SKM-1 treated with dmso at 0.1 percent for 144 hours (cell line): ENCODE measurements around the gene CDK16.

Source experiments
- DNase-seq: peaks from one replicate; lab custom pipeline; 2025; ENCODE audit not compliant: unreplicated experiment; lab: John Stamatoyannopoulos, UW

Gene CDK16

DNA sequence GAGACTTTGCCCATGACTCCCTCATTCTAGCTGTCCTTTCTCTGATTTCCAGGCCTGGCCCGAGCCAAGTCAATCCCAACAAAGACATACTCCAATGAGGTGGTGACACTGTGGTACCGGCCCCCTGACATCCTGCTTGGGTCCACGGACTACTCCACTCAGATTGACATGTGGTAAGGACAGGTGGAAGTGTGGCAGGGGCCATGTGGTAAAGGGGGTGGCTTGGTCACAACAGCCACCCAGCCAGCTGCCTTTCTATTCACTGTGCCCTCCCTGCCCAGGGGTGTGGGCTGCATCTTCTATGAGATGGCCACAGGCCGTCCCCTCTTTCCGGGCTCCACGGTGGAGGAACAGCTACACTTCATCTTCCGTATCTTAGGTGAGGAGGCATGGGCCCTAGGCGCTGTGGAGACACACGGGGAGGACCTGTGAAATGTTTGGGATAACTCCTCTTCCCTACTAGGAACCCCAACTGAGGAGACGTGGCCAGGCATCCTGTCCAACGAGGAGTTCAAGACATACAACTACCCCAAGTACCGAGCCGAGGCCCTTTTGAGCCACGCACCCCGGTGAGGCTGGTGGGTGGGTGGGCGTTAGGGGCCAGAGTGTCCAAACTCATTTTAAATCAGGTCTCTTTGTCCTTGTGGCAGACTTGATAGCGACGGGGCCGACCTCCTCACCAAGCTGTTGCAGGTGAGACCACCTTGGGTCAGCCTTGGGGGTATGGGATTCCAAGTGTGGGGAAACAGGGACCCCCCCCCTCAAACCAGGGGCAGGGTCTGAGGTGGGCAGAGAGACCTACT lies 8.3 kb downstream of the CDK16 start:
- no peak for DNase-seq

DNA sequence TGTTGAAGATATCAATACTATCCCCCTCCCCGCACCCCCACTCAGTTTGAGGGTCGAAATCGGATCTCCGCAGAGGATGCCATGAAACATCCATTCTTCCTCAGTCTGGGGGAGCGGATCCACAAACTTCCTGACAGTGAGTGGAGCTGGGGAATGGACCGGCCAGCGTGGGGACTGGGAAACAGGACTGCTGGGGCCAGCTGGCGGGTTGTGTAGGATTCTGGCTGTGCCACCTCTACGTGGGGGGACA lies 8.8 kb downstream of the CDK16 start:
- no peak for DNase-seq

DNA sequence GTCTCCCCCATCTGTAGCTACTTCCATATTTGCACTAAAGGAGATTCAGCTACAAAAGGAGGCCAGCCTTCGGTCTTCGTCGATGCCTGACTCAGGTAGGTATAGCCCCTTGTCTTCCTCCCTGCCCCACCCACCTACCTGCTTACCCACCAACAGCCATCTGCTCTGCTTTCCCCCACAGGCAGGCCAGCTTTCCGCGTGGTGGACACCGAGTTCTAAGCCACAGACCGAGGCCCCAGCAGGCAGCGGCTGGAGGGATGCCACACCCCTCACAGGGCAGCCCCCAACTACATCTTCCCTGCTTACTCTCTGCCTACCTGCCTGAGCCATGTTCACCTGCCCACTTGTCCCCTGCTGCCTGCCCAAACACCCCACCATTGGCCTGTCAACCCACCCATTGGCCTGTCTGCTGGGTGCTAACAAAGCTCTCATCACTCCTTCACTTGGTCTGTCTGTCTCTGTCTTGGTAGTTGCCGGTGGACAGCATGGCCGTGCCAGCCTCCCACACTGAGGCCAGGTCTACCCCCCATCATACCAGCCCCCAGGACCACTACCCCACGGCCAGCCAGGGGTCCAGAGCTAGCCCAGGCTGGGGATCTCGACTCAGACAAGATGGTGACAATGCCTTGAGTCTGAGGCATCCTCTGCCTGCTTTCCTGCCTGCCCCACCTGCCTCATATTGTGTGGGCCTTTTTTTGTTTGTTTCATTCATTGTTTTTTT lies 10.2 kb downstream of the CDK16 start:
- no peak for DNase-seq

DNA sequence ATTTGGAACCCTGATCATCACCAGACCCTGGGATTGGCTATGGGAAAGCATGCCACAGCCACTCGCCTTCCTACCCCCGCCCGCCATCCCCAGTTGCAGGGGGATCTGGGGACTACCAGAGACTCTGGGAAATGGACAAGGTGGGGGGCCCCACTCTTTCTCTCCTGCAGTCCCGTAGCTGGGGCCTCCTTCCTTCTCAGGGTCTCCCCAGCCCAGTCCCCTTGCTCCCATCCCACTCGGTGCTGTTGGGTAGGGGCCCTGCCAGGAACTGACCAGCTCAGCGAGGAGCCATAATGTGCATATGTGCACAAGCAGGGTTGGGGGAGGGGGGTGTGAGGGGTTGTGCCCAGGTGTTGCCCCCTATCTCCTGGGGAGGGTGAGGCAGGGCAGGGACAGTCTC lies 10.9 kb downstream of the CDK16 start:
- DNase-seq, result no peak

DNA sequence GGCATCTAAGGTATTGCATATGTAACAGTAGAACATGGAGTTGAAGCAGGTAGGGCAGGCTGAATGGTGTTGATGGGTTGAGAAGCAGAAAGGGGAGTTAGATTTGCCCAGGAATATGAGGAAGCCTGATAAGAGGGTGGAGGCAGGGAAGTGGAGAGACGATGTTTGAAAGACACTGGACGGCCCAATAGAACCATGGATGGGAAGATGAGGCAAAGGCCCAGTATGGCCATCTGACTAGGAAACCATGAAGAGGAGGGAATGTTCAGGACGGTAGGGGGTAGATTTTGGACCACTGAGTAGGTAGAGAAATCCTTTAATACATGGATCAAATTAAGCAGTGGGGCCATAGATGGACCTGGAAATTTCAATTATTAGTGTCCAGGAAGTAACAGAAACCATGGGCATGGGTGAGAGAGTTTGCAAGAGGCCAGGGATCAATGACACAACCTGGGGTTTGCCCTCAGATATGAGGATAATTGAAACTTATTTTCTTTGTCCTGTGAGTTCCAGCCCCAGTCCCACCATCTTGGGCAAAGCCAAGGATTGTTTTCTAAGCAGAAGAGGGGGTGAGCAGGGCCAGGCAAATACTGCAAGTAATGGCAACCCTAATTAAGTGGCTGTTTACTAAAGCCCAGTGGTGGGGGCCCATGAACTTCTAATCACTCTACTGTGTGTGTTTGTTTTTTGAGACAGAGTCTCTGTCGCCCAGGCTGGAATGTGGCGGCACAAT lies 11.8 kb downstream of the CDK16 start:
- no peak for DNase-seq

DNA sequence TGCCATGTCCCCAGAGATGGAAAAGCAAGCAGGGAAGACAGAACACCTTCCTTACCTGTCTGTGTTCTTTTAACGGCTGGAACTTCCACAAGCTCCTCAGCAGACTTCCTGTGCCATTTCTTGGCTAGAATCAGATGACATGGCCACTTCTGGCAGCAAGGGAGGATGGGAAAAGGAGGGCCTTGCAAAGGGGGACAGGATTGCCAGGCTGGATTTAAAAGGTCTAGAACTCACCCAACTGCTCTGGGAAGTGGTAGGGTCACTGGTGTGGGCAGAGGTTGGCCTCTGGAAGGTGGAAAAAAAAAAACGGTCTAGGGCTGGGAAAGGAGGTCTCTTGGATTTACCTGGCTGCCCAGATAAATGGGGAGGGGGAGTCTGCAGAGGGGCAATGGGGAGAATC lies 12.7 kb downstream of the CDK16 start:
- DNase-seq, result no peak

DNA sequence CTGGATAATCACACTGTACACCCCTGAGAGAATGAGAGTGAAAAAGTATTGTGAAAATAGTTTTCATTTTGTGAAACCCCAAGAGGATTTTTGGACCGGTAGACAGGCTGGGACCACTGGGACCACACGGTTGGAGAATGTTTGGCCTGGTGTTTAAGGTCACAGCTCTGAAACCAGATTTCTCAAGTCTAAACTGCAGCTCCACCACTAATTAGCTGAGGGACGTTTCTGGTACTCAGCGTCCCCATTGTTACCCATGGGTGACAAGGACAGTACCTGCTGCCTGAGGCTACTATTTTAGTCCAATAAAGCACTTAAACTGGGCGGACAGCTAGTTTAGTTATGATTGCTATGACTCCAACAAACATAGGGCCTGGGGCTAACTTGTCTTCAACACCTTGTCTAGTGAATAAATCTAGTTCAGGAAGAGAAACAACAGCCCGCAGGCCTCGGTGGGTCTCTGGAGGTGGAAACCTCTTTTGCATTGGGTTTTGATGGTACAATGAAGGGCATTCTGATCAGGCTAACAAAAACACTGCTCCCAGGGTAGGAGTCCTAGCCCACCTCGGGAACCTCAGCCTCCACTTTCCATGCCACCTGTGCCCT lies 13.8 kb downstream of the CDK16 start:
- DNase-seq, result no peak

DNA sequence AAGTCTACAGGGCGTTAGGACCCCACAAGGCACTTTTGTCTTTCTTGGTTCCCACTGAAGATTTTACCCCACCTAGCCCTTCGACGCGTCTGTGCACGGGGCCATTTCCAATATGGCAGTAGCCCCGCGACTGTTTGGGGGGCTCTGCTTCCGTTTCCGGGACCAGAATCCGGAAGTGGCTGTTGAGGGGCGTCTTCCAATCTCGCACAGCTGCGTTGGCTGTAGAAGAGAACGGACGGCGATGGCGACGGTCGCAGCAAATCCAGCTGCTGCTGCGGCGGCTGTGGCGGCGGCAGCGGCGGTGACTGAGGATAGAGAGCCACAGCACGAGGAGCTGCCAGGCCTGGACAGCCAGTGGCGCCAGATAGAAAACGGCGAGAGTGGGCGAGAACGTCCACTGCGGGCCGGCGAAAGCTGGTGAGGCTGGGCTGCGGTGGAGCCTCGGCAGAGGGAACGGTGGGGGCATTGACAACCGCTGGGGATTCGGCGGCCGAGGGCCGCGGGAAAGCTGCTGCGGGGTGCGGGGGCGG lies 14.4 kb downstream of the CDK16 start, which contains the start of gene USP11:
USP11 (plus strand) TSS at position 207 of the 530 bp plus-strand sequence; CDS start at position 242, 35 bp downstream.
- DNase-seq, result no peak

DNA sequence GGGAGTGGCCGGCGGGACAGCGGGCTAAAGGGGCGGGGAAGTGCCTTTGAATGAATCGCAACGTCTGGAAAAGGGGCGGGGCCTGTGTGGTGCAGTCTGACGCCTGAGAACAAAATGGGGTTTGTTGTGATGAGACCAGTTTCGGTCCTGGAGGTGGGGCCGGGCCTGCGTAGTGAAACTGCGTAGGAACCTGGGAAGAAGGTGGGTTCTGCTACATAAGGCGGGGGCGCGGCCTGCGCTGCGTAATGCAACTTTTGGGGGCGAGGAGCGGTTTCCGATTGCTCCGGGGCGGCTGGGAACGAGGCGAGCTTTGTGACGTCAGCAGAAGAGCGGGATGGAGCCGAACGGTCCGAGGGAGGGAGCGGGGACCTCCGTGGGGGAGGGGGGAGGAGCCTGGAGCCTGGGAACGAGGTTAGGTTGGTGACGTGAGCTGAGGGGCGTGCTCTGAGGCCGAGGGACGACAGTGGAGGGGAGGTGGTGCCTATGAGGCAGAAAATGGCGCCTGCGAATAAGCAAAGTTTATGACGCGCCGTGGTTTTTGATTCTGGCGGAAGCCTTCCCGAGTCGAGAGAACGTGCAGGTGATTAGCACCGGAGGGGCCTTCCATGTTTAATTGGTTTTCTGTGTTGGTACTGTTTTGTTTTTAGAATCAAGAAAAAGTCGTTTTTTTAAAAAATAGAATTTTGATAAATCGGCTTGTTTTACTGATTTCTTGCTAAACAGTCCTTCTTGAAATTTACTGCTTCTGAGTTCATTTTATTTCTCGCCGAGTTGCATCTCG lies 15.0 kb downstream of the CDK16 start:
- DNase-seq, result peak; percentile 91

DNA sequence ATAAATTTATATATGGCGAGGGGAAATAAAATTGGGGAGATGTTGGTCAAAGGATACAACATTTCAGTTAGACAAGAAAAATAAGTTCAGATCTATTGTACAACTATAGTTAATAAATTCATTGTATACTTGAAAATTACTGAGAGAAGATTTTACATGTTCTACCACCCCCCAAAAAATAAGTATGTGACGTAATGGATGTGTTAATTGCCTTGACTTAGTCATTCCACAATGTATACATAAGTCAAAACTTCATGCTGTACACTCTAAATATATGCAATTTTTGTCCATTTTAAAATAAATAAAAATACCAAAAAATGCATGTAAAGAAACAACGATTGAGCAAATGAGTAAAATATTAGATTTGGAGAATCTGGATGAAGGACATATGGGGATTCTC lies 16.1 kb downstream of the CDK16 start:
- DNase-seq, result no peak

DNA sequence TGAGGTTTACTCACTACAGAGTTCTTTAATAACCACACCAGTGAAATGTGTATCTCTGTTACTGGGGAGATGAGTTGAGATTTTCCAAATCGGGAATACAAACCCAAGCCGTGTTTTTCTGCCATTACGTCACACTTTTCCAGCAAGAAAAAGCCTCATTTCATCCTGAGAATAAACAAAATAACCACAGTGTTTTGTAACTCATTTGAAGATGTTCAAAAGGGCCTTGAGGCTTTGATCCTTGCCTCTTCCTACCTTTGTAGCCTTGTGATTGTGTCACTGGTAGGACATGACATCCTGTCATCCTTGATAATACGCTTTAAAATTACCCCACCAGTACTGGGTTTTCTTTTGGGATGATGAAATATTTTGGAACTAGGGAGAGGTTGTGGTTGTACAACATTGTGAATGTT lies 17.2 kb downstream of the CDK16 start:
- DNase-seq, result no peak

DNA sequence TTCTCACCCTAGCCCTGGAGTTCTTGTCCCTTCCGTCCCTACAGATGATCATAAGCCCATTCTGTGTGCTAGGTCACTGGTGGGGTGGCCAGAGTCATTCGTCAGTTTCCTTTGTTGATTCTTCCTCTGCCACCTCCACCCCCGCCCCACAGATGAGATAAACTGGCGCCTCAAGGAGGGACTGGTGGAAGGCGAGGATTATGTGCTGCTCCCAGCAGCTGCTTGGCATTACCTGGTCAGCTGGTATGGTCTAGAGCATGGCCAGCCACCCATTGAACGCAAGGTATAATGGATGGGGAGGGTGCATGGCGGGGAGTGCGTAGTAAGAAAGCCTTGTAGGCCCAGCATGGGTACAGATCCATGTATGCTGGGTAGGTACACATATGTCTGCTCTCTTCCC lies 20.7 kb downstream of the CDK16 start:
- DNase-seq, result no peak

DNA sequence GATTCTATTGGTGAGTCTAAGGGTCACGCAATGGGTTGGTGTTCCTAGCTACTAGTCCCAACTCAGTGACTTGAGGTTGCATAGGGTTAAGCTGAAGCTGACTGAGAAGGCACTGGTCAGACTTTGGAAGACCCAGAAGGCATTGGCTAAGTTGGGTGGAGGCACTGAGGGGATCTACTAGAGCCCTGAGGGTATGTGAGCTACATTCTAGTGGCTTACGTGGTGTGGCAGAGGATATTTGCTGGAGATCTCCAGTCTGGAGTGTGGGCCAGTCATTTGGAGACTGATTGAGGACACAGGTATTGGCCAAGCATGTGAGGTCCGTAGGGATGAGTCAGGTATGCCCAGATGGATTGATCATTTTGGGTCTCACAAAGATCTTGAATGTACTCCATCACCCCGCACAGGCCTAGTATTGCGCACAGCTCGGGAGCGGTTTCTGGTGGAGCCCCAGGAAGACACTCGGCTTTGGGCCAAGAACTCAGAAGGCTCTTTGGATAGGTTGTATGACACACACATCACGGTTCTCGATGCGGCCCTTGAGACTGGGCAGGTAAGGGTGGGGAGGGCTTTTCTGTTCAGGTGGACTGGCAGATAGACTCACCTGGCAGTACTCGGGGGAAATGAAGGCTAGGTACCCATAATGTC lies 21.5 kb downstream of the CDK16 start:
- no peak for DNase-seq

DNA sequence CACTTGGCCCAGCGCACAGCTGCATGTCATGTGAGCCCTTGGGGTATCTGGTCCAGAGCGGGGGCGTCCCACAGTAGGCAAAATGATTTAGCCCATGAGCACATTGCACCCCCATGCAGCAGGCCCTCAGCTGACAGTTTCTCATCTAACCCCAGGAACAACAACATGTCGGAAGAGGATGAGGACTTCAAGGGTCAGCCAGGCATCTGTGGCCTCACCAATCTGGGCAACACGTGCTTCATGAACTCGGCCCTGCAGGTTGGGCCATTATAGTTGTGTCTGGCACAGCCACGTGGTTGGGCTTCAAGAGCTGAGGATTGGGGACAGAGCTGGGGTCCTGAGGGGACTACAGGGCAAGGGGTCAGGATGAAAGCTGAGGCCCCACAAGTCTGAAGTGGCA lies 22.1 kb downstream of the CDK16 start:
- DNase-seq, result no peak

DNA sequence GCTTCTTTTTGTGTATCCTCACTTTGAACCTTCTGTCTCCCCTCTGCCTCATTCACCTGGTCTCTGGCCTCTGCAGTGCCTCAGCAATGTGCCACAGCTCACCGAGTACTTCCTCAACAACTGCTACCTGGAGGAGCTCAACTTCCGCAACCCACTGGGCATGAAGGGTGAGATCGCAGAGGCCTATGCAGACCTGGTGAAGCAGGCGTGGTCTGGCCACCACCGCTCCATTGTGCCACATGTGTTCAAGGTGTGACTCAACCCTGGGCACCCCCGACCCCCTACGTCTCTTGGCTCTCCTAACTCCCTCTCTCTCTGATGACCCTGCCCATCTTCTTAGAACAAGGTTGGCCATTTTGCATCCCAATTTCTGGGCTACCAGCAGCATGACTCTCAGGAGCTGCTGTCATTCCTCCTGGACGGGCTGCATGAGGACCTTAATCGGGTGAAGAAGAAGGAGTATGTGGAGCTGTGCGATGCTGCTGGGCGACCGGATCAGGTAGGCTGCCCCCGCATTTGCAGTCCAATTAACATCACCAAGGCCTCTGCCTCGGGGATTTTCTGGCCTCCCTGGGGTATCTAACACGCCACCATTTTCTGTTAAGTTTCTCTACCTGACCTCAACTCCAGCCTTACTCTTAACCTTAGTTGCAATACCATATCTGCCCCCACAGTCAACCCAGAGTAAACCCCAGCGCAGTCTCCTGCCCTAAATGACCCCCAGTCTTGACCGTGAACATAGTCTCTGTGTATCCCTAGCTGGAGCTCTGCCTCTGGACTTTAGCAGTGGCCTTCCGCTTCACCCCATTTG lies 22.9 kb downstream of the CDK16 start:
- DNase-seq, result no peak

DNA sequence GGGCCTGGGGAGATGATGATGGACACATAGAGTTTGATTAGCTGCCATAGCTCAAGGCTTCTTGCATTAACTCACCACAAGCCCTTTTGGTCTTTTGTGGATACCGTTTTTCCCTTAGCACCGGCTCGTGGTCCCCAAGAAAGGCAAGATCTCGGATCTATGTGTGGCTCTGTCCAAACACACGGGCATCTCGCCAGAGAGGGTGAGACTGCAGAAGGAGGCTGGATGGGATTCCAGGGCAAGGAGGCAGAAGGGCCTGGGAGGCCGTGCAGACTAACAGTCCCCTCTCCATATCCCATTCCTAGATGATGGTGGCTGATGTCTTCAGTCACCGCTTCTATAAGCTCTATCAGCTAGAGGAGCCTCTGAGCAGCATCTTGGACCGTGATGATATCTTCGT lies 23.8 kb downstream of the CDK16 start:
- no peak for DNase-seq

DNA sequence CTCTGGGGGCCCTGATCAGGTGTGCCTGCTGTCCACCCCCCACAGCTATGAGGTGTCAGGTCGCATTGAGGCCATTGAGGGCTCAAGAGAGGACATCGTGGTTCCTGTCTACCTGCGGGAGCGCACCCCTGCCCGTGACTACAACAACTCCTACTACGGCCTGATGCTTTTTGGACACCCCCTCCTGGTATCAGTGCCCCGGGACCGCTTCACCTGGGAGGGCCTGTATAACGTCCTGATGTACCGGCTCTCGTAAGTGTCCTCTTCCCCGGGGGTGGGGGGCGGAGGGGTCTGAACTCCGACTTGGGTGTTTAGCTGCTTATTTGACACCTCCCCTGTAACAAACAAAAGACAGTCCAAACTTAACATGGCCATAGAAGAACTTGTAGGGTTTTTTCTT lies 24.9 kb downstream of the CDK16 start:
- DNase-seq, result no peak

DNA sequence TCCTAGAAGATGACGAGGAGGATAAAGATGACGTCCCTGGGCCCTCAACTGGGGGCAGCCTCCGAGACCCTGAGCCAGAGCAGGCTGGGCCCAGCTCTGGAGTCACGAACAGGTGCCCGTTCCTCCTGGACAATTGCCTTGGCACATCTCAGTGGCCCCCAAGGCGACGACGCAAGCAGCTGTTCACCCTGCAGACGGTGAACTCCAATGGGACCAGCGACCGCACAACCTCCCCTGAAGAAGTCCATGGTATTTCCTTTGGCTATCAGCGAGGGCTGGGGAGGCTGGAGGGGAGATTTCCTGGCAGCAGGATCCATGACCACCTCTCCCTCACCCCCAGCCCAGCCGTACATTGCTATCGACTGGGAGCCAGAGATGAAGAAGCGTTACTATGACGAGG lies 26.2 kb downstream of the CDK16 start:
- DNase-seq, result no peak

DNA sequence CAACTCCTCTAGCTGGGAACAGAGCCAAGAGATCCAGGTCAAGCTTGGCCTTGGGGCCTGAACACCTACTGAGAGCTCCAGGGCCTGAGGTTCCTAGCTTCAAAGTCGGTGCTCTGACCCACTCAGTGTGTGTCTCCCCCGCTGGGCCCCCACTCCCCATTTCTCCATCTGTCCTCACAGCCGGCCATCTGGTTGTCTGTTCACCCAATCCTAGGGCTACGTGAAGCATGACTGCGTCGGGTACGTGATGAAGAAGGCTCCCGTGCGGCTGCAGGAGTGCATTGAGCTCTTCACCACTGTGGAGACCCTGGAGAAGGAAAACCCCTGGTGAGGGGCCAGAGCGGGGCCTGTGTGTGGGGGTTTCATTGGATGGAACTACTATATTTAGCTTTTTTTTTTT lies 26.7 kb downstream of the CDK16 start:
- DNase-seq, result no peak
